Suprapubic skin (tissue), 4 donors: Measurements from ENCODE around the gene DGKQ. TPM values are rescaled to one million over a fixed set of nuclear protein-coding genes. Genes with fewer than 3 reads are reported as not detected.

ENCODE experiments used
- DNase-seq, 2 donors: peaks; one replicate each; pipeline ENCODE4 v3.0.0-alpha.2; 2019; ENCODE audit warnings: low spot score in 2 of 2
- H3K27ac ChIP-seq: fragments of 200-600 bp; sonication (generic); one replicate; pipeline ENCODE4 v1.5.1; 2019
- H3K27me3 ChIP-seq: fragments of 200-600 bp; sonication (generic); one replicate; pipeline ENCODE4 v1.5.1; 2019
- H3K36me3 ChIP-seq: fragments of 200-600 bp; sonication (generic); one replicate; pipeline ENCODE4 v1.5.1; 2019
- H3K4me1 ChIP-seq: fragments of 200-600 bp; sonication (generic); one replicate; pipeline ENCODE4 v1.5.1; 2019
- H3K4me3 ChIP-seq: fragments of 200-600 bp; sonication (generic); one replicate; pipeline ENCODE4 v1.5.1; 2019; ENCODE audit warnings: mild to moderate bottlenecking
- H3K9me3 ChIP-seq: fragments of 200-600 bp; sonication (generic); one replicate; pipeline ENCODE4 v1.5.1; 2019
- CTCF ChIP-seq, 2 donors: fragments of 200-600 bp in 1 of 2; fragments of 450-650 bp in 1 of 2; sonication (generic) in 1 of 2; IDR thresholded peaks; one replicate each; pipeline ENCODE4 v1.5.1; 2016 to 2019; ENCODE audit warnings: antibody characterized with exemption in 2 of 2, mild to moderate bottlenecking in 1 of 2, moderate library complexity in 1 of 2
- EP300 ChIP-seq: sonication (generic); formaldehyde crosslinking; IDR thresholded peaks from one replicate; pipeline ENCODE4 v1.6.1; 2017; ENCODE audit warnings: antibody characterized with exemption
- POLR2A ChIP-seq, 2 donors: fragments of 450-650 bp; IDR thresholded peaks; one replicate each; pipeline ENCODE4 v1.6.1; 2017; ENCODE audit warnings: antibody characterized with exemption in 2 of 2, mild to moderate bottlenecking in 2 of 2, moderate library complexity in 2 of 2
- POLR2AphosphoS5 ChIP-seq, 3 donors: sonication (generic); formaldehyde crosslinking; IDR thresholded peaks; one replicate each; pipeline ENCODE4 v1.6.1; 2017; ENCODE audit warnings: antibody characterized with exemption in 3 of 3
- WGBS: methylation state at CpG from one replicate; pipeline ENCODE4 v1.1.5; 2018; 5-methylcytosine and 5-hydroxymethylcytosine counted together
- total RNA-seq, 4 donors: library from RNA; depleted of rRNA; stranded (reverse); fragments of >200 nt; gene quantifications; one replicate each; pipeline ENCODE4 v1.1.0, GENCODE V29; 2016

DGKQ gene
- total RNA-seq, 4 donors from 2014 or later = 19.5 to 27.6 (median 23.8) TPM

GRCh38 chr4:962231-963208 is 10.8 kb downstream of the DGKQ start:
- DNase-seq = peak in 1 of 2 donors; percentile 66

GRCh38 chr4:961351-962230 is 11.8 kb downstream of the DGKQ start:
- Histone ChIP-seq H3K4me3 (no peak overlapping the region), H3K36me3 (peaks cover 75% of the 10 kb centered on the region), H3K9me3 (no peaks in the 10 kb centered on the region), H3K27me3 (no peaks in the 10 kb centered on the region), H3K27ac (no peak overlapping the region), H3K4me1 (peaks cover 15% of the 10 kb centered on the region)
- peak; percentile 69 to 75 for DNase-seq
- 53% methylated on average over 7 of the region's 52 CpGs for WGBS
- TF ChIP-seq CTCF (IDR thresholded peaks at IDR 0.05) = no peak
- TF ChIP-seq POLR2AphosphoS5 (IDR thresholded peaks at IDR 0.05) = no peak
- no peak for TF ChIP-seq EP300
- no peak for TF ChIP-seq POLR2A (IDR thresholded peaks at IDR 0.05)

More at GRCh38 chr4:962231-963208, 10.8 kb downstream of the DGKQ start:
- no peak overlapping the region for H3K4me3 ChIP-seq
- H3K9me3 ChIP-seq = no peaks in the 10 kb centered on the region
- no peaks in the 10 kb centered on the region for H3K27me3 ChIP-seq
- peaks cover 73% of the 10 kb centered on the region for H3K36me3 ChIP-seq
- WGBS = 93% methylated on average over 6 of the region's 54 CpGs
- no peak for TF ChIP-seq CTCF (IDR thresholded peaks at IDR 0.05)
- TF ChIP-seq POLR2AphosphoS5 (IDR thresholded peaks at IDR 0.05) = no peak
- no peak for TF ChIP-seq POLR2A (IDR thresholded peaks at IDR 0.05)
- TF ChIP-seq EP300 = no peak
- peaks cover 15% of the 10 kb centered on the region for H3K4me1 ChIP-seq
- no peak overlapping the region for H3K27ac ChIP-seq

- no peak overlapping the region for H3K4me3 ChIP-seq
- H3K27me3 ChIP-seq = no peaks in the 10 kb centered on the region
- H3K4me1 ChIP-seq = peaks cover 15% of the 10 kb centered on the region
- TF ChIP-seq EP300 (no peak), POLR2AphosphoS5 (IDR thresholded peaks at IDR 0.05) (no peak), POLR2A (IDR thresholded peaks at IDR 0.05) (no peak), CTCF (IDR thresholded peaks at IDR 0.05) (no peak)
- no peak overlapping the region for H3K27ac ChIP-seq
- H3K36me3 ChIP-seq = peaks cover 71% of the 10 kb centered on the region
- peak in 1 of 2 donors; percentile 76 for DNase-seq
- H3K9me3 ChIP-seq = no peaks in the 10 kb centered on the region
- WGBS = 88% methylated on average over 8 of the region's 35 CpGs
These were observed 12.6 kb downstream of the DGKQ start for GRCh38 chr4:960636-961350.

GRCh38 chr4:960140-960635 is 13.2 kb downstream of the DGKQ start:
- H3K27ac ChIP-seq = no peak overlapping the region
- no peaks in the 10 kb centered on the region for H3K27me3 ChIP-seq
- H3K4me1 ChIP-seq = peaks cover 15% of the 10 kb centered on the region
- TF ChIP-seq EP300 (no peak), POLR2AphosphoS5 (IDR thresholded peaks at IDR 0.05) (no peak), CTCF (IDR thresholded peaks at IDR 0.05) (no peak), POLR2A (IDR thresholded peaks at IDR 0.05) (no peak)
- DNase-seq = peak in 1 of 2 donors; percentile 77
- H3K4me3 ChIP-seq = no peak overlapping the region
- peaks cover 71% of the 10 kb centered on the region for H3K36me3 ChIP-seq
- WGBS = no CpG with 5 or more reads among the region's 16 CpGs
- H3K9me3 ChIP-seq = no peaks in the 10 kb centered on the region
